Fibroblast of skin of abdomen (primary cell): ENCODE data around the gene KCNK15. TPM values are rescaled to one million over a fixed set of nuclear protein-coding genes. Genes with fewer than 3 reads are reported as not detected.
A peak's percentile ranks its signal among the peaks of the same experiment; 100 is the strongest.
"Not testable (repeated sequence)": the region's sequence is repeated elsewhere in the genome, so short reads cannot be mapped to it uniquely, and the experiment has no call there.

ENCODE experiments used
- DNase-seq: peaks from one replicate; pipeline ENCODE4 v3.0.0-alpha.2; 2013
- polyA plus RNA-seq, 2 experiments: library from polyadenylated mRNA; unstranded; fragments of 120-200 nt; gene quantifications; one replicate each; pipeline ENCODE4 v1.2.1, GENCODE V29; 2013; ENCODE audit not compliant: insufficient read length in 2 of 2

Gene KCNK15
- 0.05 TPM for polyA plus RNA-seq (2013, experiment 1 of 2; ENCODE audit: insufficient read length)
- 0.14 TPM for polyA plus RNA-seq (2013, experiment 2 of 2; ENCODE audit: insufficient read length)

DNA sequence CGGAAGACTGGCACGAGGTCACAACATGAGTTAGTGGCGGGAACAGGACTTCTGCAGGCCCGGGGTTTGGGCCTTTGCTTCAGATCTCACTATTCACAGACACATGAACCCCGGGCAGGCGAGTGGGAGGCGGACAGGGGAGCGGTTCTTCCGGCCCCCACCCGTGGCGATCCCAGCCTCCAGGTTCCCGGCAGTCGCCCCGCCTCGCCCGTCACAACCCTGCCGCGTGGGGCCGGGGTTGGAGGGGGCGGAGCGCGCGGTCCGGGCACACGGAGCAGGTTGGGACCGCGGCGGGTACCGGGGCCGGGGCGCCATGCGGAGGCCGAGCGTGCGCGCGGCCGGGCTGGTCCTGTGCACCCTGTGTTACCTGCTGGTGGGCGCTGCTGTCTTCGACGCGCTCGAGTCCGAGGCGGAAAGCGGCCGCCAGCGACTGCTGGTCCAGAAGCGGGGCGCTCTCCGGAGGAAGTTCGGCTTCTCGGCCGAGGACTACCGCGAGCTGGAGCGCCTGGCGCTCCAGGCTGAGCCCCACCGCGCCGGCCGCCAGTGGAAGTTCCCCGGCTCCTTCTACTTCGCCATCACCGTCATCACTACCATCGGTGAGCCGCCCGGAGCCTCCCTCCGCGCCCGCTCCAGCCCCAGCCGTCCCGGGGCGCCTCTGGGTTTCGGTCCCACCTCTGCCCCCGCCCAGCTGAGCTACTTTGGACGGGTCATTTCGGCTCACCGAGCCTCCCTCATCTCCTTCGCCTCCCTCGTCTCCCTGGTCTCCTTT lies at the start of gene KCNK15:
Gene KCNK15 (plus strand): TSS at position 268 of the 769 bp plus-strand sequence. CDS start 46 bp downstream, at position 314.
- no peak for DNase-seq

DNA sequence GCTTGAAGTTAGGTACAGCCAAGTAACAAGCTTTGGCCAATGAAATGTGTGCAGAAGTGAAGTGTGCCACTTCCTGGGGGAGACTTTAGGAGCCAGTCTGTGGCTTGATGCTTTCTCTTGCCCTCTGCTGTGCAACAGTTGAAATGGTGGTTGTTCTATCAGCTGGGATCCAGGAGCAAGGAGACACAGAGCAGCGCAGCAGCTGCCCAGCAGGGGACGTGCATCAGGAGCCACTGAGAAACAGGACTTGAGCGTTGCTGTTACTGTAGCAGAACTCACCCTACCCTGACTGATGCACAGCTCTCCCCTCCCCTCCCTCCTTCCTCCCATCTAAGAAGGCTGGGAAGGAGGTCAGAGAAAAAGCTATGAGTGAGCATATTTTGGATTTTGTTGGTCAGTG lies 49.4 kb upstream of the KCNK15 start:
- DNase-seq: no peak

DNA sequence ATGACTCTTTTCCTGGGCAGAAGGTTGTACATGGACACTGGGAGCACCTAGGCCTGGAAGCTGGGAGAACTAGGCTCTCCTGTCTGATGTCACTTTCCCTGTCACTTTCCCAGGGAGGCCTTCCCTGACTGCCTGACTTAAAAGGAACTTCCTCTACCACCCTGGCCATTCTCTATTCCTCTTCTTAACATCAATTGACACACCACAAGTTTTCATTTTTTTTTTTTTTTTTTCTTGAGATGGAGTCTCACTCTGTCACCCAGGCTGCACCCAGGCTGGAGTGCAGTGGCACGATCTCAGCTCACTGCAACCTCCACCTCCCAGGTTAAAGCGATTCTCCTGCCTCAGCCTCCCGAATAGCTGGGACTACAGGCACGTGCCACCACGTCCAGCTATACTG lies 48.6 kb upstream of the KCNK15 start:
- DNase-seq: not testable (repeated sequence)

DNA sequence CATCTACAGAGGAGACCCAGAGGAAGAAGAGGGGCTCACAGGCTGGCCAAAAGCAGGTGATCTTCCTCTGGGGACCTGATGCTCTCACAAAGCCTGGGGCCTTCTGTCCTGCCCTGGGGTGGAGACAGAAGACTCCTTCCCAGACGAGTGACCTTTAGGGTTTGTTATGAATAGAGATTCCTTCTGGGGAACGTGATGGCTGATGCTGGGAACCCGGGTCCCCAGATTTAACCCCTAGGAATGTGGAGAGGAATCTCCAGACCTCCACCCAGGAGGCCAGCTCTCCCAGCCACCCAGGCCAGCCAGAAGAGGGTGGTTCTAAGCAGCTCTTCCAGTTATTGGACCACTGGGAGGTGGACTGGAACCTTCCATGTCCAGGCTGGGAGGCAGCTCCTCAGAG lies 47.3 kb upstream of the KCNK15 start:
- no peak for DNase-seq

DNA sequence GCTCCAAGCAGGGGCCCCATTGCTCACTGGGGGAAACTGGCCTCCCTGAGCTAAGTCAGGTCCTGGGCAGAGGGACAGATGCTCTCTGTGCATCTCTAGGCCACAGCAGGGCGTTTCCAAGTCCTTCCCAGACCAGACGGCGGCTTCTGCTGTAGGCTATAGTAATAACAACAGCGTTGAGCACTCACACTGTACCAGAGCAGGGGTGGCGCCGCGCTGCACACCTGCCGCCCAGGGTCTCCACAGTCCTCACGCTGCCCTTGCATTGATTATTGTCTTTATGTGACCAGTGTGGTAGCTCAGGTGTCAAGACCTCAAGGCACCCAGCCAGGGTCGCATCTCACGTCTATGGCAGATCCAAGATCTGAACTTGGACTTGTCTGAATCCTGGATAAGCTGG lies 45.4 kb upstream of the KCNK15 start:
- no peak for DNase-seq

DNA sequence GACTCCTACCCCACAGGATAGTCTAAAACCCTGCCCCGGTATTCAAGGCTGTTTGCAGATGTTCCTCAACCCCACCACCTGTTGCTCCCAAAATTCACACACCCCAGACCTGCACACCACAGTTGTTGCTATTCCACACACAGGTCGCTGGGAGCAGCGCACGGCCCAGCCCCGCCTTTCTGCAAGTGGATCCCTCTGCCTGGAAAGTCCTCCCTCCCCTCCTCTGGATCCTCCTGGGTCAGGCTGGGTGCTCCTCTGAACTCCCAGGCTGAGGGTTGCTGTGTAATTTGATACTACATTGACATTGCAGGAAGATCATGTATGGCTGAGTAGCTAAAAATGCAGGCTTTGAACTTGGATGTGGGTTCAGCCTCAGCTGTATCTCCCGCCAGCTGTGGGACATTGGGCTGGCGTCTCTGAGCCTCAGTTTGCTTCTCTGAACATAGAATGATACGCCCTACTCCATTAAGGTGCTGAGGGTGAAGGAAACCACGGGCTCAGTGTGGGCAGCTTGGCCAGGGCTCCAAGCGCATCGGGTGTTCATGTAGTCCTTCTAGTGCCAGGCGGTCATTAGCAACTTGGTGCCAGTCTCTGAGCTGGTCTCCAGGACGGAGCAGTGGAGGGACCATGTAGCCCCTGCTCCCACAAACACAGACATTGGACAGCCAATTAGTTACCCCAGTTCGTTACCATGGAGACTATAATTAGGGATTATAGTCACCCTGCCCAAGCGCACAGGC lies 44.4 kb upstream of the KCNK15 start:
- peak; percentile 57 for DNase-seq

DNA sequence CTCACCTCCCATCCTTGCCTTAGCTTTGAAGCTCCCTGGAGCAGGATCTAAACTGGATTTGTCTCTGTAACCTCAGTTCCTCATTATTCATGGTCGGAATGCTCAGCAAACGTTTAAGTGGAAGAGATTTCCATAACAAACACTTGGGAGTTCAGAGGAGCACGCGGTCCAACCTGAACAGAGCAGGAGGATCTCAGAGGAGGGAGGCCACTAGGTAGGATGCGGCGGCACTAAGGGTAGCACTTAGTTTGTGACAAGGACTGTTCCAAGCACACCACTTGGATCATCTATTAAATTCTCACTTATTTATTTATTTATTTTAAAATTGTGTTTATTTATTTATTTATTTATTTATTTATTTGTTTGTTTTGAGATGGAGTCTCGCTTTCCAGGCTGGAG lies 43.8 kb upstream of the KCNK15 start:
- no peak for DNase-seq

DNA sequence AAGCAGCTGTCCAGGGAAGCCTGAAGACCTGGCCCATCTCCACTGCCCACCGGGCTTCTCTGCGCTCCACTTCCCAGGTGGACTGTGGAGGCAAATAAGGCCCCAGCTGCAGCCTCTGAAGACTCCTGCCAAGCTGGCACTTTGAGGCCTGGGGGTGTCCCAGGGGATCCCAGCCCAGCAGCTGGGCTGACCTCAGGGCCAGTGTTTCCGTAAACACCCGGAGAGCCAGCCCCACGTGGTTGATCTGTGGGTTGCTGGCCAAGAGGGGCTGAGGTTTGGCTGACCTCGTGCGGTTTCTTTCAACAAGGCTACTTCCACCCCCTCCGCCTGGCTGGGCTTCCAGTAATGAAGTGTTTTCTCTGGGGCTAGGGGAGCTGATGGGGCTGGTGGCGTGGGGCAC lies 42.9 kb upstream of the KCNK15 start:
- DNase-seq: peak; percentile 77

DNA sequence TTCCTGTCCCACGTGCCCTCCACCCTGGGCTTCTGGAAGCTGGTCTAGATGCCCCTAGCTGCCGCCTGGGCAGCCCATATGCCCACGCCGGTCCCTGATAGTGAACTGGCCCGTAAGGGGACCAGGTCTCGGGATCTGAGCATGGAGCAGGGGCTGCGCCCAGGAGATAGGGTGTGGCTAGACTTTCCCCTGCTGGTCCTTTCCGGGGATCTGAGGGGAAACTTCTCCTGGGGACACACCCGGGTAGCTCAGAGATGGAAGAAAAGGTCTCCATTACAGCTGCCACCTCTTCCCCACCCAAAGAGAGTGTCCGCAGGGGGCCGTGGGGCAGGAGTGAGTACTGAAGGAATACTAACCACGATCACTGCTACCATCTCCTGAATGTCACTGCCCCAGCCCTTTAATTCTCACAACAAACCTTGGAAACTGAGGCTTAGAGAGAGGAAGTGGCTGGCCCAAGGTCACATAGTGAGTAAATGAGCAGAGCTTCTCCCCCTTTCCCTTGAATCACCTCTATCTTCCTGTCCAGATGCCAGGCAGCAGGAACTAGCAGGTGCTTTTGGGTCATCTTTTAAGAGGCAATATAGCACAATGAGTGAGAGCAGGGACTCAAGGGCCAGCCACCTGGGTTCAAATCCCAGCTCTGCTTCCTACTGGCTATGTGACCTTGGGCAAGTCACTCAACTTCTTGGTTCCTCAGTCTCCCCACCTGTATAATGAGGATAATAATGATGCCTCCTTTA lies 42.3 kb upstream of the KCNK15 start:
- DNase-seq: no peak

DNA sequence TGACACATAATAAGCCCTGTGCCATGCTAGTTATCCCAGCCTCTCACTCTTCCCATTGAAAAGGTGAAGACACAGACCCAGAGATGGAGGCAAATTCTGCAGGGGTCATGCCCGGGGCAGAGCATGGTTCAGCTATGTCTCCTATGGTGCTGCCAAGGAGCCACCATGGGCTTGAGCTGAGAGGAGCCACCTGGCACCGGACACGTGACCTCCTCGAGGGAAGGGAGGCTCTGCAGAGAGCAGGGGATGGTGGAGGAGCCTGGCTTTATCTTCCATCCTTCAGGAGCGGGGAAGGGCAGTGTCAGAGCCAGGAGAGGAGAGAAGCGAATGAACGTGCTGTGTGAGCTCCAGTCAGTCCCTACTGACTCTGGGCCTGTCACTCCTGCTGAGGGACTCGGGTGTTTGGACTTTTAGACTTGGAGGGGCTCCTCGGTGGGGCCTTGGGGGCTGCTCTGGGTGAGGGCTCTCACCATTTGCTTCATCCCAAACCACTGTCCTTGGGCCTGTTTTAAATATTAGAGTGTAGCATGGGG lies 41.6 kb upstream of the KCNK15 start:
- DNase-seq: no peak

DNA sequence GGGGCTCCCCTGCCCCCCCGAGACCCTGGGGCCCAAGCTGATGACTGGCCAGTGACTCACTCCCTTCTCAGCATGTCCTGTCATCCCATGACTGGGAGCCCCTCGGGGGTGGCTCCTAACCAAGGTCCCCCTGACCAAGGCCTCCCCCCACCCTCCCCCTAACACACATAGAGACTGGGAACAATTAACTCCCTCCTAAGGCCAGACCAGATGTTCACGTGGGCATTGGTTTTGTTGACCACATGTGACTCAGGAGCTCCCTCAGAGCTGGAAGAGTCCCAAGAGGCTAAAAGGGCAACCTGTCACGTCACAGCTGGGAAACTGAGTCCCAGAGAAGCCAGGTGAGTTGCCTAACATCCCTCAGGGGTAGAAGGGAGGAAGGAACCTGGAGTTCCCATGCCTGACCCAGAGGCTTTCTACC lies 41.1 kb upstream of the KCNK15 start:
- DNase-seq: peak; percentile 90

DNA sequence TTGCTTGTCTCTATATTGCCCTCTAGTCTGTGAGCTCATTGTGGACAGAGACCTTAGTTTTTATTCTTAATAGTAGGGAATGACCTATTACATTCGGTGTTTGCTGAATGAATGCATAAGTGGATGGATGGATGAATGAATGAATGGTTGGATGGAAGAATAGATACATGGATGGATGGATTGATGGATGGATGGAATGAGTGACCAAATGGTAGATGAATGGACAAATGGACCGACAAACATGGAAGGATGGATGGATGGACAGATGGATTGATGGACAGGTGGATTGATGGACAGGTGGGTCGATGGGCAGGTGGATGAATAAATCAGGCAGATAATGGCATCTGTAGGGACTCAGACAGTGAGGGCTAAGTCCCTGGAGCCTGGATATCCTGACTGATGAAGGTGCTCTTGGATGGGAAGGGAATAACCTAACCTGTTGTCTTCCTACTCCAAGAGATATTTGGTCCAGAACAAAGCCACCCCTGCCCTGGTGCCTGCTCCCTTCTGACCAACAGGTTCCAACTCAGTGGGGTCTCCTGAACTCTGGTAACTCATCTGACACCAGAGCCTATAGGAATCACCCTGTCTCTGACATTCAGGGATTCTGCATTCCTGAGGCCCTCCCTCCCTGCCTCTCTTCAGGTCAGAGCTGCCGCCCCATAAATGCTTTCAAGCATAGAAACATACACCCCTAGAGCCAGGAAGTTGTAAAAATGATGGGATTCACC lies 40.1 kb upstream of the KCNK15 start:
- no peak for DNase-seq

DNA sequence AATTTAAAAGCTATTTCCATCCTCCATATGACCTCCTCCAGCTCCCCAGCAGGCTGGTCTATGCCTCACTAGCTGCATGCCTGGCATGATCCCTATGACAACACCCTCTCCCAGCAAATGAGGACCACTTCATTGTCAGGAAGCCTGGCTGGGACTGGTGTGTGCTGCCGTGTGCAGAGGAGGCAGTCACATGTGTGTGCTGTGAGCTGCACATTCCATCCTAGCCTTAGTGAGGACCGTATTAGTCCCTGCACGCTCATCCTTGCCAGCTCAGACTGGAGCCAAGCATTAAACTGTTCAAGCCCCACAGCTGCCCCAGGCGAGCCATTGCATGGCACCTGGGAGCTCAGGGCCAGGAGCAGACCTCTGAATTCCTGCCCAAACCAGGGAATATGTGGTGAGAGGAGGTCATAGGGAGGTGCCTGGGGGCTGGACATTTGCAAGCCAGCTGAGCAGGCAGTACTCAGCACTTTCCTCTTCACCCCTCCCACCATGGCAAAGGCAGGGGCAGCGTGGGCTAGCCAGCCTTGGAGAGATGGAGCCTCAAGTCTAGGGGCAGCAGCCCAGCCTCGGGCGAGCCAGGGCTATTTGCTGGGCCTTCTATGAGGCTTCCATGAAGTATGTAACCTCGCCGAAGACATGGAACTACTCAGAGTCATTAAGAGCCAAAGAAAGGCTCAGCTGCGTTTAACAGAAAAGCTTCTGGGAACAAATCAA lies 39.2 kb upstream of the KCNK15 start:
- peak; percentile 78 for DNase-seq

DNA sequence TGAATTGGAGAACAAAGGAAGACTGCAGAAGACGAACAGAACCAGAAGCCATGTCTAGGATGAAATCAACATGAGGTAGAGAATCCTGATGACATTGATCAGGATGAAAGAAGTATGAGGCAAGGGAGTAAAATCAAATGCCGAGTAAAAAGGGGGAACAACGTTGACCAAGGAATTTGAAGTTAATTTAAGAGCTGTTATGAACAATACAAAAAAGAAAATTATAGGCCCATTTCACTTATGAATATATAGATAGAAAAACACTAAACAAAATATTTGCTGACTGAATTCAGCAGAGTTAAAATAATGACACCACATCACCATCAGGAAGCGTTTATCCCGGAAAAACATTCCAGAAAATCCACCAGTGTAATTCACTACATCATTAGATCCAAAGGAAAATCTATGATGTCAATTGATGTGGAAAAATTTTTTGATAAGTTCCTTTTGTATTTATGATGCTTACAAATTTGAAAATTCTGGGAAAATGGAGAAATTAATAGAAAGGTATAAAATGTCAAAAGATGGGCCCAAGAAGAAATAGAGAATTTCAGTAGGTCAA lies 38.6 kb upstream of the KCNK15 start:
- no peak for DNase-seq

DNA sequence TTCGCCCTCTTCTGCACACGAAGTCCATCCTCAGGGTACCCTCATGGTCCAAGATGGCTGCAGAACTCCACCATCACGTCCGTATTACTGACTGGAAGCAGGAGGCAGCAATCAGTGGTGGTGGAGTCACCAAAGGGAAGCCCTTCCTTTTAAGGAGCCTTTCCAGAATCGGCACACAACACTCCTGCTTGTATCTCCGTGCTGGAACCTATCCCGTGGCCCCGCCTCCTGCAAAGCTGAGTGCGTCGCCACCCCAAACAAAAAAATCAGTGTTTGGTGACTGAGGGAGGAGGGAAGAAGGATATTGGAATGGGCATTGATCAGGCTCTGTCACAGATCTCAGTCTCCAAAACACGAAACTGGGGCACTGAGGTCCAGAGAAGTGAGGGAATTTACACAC lies 36.3 kb upstream of the KCNK15 start:
- no peak for DNase-seq

DNA sequence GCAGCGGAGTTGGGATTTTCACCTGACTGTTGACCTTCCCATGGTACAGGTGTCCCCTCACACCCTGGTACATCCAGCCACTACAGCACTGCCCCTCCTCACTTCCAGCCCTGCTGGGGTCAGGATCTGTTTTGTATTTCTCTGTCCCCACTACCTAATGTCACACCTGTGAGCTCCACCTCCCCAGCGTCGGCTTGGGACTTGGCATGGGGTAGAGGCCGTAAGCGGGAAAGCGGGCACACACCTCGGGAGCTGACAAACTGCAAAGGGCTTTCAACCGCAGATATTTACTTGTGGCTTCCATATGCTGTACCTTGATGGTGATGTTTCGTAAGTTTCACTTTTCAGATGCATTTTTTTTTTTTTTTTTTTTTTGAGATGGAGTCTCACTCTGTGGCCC lies 35.9 kb upstream of the KCNK15 start:
- no peak for DNase-seq

DNA sequence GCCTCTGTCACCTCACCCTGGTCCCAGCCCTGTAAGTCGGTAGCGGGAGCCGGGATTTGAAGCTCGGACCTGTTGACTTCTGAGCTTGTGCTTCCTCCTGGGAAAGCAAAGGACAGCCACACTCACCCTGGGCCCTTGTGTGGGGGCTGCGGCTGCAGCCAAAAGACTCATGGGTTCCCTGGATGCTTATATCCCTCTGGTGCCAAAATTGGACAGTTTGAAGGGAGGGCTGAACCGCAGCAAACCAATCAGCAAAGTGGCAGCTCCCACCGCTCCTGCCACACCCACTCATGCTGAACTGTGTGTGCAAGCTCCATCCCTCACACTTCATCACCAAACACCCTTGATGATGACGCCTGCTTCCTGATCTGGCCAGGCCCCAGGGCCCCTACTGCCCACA lies 34.4 kb upstream of the KCNK15 start:
- DNase-seq: no peak

DNA sequence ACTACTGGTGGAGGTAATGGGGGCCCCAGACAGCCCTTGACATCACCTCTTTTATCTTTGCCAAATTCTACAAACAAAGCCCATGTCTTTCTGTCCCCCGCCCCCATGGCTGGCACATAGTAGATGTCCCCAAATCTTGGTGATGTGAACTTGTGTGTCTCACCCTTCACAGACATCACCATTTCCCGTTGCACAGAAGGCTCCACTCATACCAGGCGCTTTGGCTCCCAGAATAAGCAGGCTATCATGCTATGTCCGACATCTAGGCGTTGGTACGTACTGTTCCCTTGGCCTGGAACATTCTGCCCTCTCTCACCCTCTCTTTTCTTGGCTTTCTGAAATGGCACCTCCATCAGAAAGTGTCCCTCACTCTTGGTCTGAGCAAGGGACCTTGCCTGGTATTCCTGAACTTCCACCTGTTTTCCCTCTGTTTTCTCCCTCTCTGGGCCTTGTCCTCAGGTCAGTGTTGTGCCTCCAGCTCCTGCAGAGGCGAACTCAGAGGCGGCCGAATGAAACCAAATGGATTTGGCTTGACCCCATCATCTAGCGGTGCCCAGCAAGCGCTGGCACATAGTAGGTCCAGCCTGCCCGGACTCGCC lies 31.5 kb upstream of the KCNK15 start:
- no peak for DNase-seq

DNA sequence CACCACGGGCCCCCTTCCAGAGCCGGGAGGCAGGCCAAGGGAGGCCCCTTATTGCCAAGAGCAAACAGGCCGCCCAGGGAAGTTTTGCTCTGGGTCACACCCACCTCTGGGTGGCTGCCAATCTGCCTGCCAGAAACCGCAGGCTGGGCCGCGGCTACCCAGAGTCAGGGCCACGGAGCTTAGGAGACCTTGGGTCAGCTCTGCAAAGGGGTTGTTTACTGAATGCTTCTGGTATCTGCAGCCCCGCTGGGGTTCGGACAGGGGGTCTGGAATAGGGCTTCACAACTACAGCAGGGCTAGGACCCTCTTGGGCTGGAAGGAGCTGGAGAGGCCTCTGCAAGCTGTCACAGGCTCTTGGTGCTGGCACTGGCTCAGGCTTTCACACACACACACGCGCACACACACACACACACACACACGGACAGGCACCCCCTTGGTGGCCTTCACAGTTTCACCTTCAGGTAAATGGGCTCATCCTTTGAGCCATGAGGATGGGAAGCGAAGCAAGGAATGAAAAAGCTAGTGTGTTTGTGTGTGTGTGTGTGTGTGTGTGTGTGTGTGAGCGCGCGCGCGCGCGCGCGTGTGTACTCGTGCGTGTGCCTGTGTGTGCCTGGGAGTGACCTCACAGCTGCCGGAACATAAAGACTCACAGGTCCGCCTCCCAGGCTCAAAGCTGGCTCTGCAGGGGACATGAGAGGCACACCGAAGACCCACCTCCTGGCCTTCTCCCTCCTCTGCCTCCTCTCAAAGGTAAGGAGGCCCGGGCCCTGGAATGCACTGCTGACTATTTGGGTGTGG lies 30.8 kb upstream of the KCNK15 start, which contains the start of gene CCN5:
Gene CCN5 (plus strand): TSS at position 669 of the 798 bp plus-strand sequence. CDS start 22 bp downstream, at position 691.
- peak; percentile 79 for DNase-seq
